KMS-11 (cell line): ENCODE measurements around the gene UBE2D1.

ENCODE experiments used
- H2AFZ ChIP-seq: fragments of 200-600 bp; sonication (generic); 2 replicates; pipeline ENCODE4 v1.6.1; 2016; ENCODE audit warnings: antibody characterized with exemption, mixed run types, low read depth
- H3K27ac ChIP-seq: fragments of 200-600 bp; sonication (generic); 2 replicates; pipeline ENCODE4 v1.6.1; 2016; ENCODE audit warnings: mild to moderate bottlenecking, mixed run types
- H3K27me3 ChIP-seq: fragments of 200-600 bp; sonication (generic); 2 replicates; pipeline ENCODE4 v1.6.1; 2017; ENCODE audit warnings: mild to moderate bottlenecking, low read depth, mixed run types, moderate library complexity; ENCODE audit not compliant: insufficient read depth
- H3K36me3 ChIP-seq: fragments of 200-600 bp; sonication (generic); 2 replicates; pipeline ENCODE4 v1.6.1; 2017; ENCODE audit warnings: mild to moderate bottlenecking, mixed run types; ENCODE audit not compliant: insufficient read depth
- H3K4me1 ChIP-seq: fragments of 200-600 bp; sonication (generic); 2 replicates; pipeline ENCODE4 v1.6.1; 2016; ENCODE audit warnings: mild to moderate bottlenecking, low read depth, mixed run types; ENCODE audit not compliant: poor library complexity, severe bottlenecking
- H3K4me2 ChIP-seq: fragments of 200-600 bp; sonication (generic); 2 replicates; pipeline ENCODE4 v1.7.0; 2016; ENCODE audit warnings: mild to moderate bottlenecking, mixed run types
- H3K4me3 ChIP-seq: fragments of 200-600 bp; sonication (generic); IDR thresholded peaks from 2 replicates; pipeline ENCODE4 v1.6.1; 2017; ENCODE audit warnings: low read depth, low read length, mixed read lengths; ENCODE audit not compliant: insufficient read depth
- H3K79me2 ChIP-seq: fragments of 200-600 bp; sonication (generic); 2 replicates; pipeline ENCODE4 v1.6.1; 2016; ENCODE audit warnings: low read depth, mixed run types; ENCODE audit not compliant: insufficient read depth
- H3K9ac ChIP-seq: fragments of 200-600 bp; sonication (generic); 2 replicates; pipeline ENCODE4 v1.6.1; 2016; ENCODE audit warnings: mild to moderate bottlenecking, mixed run types
- H4K20me1 ChIP-seq: fragments of 200-600 bp; sonication (generic); 2 replicates; pipeline ENCODE4 v1.6.1; 2016; ENCODE audit warnings: mild to moderate bottlenecking, mixed run types; ENCODE audit not compliant: insufficient read depth
- CTCF ChIP-seq: fragments of 200-600 bp; sonication (generic); conservative IDR thresholded peaks from 2 replicates; pipeline ENCODE4 v1.6.1; 2017; ENCODE audit warnings: low read depth, mild to moderate bottlenecking, antibody characterized with exemption, low read length, moderate library complexity, mixed read lengths

The UBE2D1 gene

DNA sequence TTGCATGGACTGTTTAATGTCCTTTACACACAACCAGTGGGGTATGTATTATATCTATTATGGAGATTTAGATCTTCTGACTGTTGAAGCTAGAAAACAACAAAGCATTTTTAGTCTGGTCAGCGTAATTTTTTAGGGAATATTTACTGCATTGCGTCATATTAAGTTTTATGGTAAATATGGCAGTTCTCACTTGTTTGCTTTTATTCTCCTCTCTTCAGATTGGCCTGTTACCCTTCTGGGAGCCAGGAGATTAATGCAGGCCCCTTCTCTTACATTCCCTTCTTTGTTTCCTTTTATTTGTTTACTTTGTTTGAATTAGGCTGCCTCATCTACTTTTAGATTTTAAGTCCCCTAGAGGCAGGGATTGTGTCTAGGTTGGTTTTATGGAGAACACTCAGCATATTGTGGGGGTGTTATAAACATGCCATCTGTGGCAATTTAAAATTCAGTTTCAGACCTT lies 13.8 kb downstream of the UBE2D1 start:
- no peak for TF ChIP-seq CTCF
- peaks cover 8% of the 10 kb centered on the region for H3K4me1 ChIP-seq
- no peak overlapping the region for H3K27ac ChIP-seq
- no peaks in the 10 kb centered on the region for H3K36me3 ChIP-seq
- H3K27me3 ChIP-seq: no peaks in the 10 kb centered on the region
- no peak overlapping the region for H3K9ac ChIP-seq
- peaks cover 4% of the 10 kb centered on the region; the same call in 1 of the 2 replicates for H3K79me2 ChIP-seq
- H2AFZ ChIP-seq: no peak overlapping the region
- H4K20me1 ChIP-seq: no peaks in the 10 kb centered on the region
- no peak overlapping the region for H3K4me2 ChIP-seq
- no peak overlapping the region for H3K4me3 ChIP-seq

DNA sequence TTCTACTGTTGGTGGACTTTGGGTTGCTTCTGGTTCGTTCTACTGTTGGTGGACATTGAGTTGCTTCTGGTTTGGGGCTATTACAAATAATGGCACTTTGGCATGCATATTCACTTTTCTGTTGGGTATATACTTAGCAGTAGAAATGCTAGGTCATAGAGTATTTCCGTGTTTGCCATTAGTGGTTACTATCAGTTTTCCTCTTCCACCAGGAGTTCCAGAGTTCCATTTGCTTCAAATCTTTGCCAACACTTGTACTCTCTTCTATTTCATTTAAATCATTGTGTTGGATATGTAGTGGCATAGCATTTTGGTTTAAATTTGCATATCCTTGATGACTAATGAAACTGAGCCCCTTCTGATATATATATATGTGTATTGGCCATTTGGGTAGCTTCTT lies 15.2 kb downstream of the UBE2D1 start:
- Histone ChIP-seq H3K27ac (no peak overlapping the region), H3K4me3 (no peak overlapping the region), H3K36me3 (no peaks in the 10 kb centered on the region), H3K27me3 (no peaks in the 10 kb centered on the region), H3K4me2 (no peak overlapping the region), H3K9ac (no peak overlapping the region), H2AFZ (no peak overlapping the region), H3K4me1 (peaks cover 8% of the 10 kb centered on the region), H4K20me1 (no peaks in the 10 kb centered on the region), H3K79me2 (peaks cover 4% of the 10 kb centered on the region; the same call in 1 of the 2 replicates)
- no peak for TF ChIP-seq CTCF

GRCh38 chr10:58350619-58351323 lies 16.0 kb downstream of the UBE2D1 start:
- Histone ChIP-seq H3K4me2 (no peak overlapping the region), H3K4me1 (peaks cover 8% of the 10 kb centered on the region), H3K36me3 (no peaks in the 10 kb centered on the region), H3K27ac (no peak overlapping the region), H3K4me3 (no peak overlapping the region), H3K9ac (no peak overlapping the region), H4K20me1 (no peaks in the 10 kb centered on the region), H3K79me2 (peaks cover 4% of the 10 kb centered on the region; the same call in 1 of the 2 replicates), H3K27me3 (no peaks in the 10 kb centered on the region), H2AFZ (no peak overlapping the region)
- no peak for TF ChIP-seq CTCF

DNA sequence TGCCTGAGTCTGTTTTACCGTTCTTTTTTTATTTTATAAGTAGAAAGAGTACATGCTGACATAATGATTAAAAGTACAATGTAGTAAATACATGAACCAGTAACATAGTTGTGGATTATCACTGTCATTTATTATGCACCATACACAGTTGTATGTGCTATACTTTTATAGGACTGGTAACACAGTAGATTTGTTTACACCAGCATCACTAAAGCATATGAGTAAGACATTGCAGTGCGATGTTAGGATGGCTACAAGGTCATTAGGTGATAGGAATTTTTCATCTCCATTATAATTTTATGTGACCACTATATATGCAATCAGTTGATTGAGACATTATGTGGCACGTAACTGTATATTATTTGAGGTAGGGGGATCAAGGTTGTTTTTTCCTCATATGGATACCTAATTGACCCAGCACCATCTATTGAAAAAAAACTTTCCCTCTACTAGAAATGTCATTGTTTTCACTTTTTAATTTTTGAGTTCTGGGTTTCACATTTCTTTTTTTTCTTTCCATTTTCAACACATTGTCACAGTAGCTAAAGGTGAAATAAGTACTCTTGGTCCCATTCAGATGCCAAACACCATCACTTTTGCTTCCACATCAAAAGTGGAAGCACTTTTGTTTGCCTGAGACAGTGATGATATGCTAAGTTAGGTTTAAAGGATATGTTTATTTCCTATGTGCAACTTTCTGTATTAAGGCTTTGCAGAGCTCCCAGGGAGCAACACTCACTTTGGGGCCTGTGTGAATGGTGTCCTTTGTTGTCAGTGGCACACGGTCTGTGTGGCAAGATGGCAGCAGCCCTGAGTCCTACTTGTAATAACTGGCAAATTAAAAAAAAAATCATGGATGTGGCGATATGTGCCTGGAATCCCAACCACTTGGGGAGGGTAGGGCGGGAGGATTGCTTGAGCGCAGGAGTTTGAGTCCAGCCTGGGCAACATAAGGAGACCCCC lies 17.1 kb downstream of the UBE2D1 start:
- no peaks in the 10 kb centered on the region for H4K20me1 ChIP-seq
- TF ChIP-seq CTCF: no peak

More for the DNA sequence above, 17.1 kb downstream of the UBE2D1 start:
- Histone ChIP-seq H3K4me3 (no peak overlapping the region), H3K27ac (no peak overlapping the region), H3K4me2 (no peak overlapping the region), H2AFZ (no peak overlapping the region), H3K27me3 (no peaks in the 10 kb centered on the region), H3K9ac (no peak overlapping the region), H3K36me3 (no peaks in the 10 kb centered on the region), H3K79me2 (peaks cover 4% of the 10 kb centered on the region; the same call in 1 of the 2 replicates), H3K4me1 (peaks cover 8% of the 10 kb centered on the region)
